OCI-LY3 (cell line): ENCODE results near the gene IFNGR1.

Source experiments
- CTCF ChIP-seq: fragments of 200-600, 300-600 bp; sonication (generic); IDR thresholded peaks from 2 replicates; pipeline ENCODE4 v1.5.1; 2014; ENCODE audit warnings: antibody characterized with exemption, low read length, low read depth
- EZH2phosphoT487 ChIP-seq: fragments of 200-600 bp; shearing (Covaris generic); IDR thresholded peaks from 2 replicates; pipeline ENCODE4 v1.6.1; 2018; ENCODE audit warnings: antibody characterized with exemption, mixed run types, low read depth

DNA sequence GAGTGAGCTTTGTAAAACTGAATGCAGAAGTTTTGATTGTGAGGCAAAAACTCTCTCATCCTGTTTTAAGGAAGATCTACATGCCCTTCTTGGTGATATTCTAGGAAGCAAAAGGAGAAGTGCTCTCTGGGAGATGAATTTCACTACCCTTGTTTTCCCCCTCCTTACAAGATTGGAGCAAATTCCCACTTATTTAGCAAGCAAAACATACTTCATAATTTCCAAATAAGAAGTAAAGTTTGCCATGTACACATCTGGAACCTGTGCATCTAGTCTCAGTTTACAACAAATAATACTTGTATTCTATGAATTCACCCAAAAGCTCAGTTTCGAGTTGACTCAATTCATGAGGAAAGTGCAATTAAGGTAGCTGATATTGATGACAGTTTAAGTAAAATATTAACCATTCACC is 27.6 kb upstream of the IFNGR1 start:
- TF ChIP-seq CTCF (no peak), EZH2phosphoT487 (no peak)
